T follicular helper cell (primary cell): Measurements from ENCODE around the gene SOX6.
"Not testable (repeated sequence)": the region's sequence is repeated elsewhere in the genome, so short reads cannot be mapped to it uniquely, and the experiment has no call there.

ENCODE experiments used
- DNase-seq: peaks from one replicate; pipeline ENCODE4 v3.0.0-alpha.2; 2020; ENCODE audit warnings: low read depth

The SOX6 gene

DNA sequence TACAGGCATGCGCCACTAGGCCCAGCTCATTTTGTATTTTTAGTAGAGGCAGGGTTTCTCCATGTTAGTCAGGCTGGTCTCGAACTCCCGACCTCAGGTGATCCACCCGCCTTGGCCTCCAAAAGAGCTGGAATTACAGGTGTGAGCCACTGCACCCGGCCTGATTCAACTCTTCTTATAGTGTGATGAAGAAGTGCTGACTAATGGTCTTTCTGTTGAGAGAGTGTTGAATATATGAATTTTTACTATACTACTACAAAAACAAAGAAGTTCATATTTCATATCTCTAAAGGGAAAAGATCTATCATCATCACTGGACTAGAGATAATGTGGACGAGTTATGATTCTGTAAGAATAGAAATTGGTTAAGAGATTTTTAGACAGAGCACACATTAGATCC, 320.1 kb downstream of the SOX6 start:
- no peak for DNase-seq

DNA sequence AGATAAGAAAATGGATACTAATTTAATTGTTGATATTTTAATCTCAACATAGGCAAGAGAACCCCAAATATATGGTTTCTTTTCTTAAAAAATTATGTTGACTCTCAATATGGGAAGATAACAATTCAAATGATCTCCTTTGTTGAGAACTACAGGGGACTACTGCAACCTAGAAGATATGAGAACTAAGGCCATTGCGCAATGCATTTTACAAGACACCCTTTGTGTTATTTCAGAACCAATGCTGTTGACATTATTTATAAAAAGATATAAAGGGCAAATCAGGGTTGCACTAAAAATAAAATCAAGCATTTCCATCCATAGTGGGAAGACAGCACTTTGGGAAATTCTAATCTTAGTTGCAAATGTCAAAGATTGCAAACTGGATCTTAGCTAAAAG, 322.3 kb downstream of the SOX6 start:
- DNase-seq: no peak

DNA sequence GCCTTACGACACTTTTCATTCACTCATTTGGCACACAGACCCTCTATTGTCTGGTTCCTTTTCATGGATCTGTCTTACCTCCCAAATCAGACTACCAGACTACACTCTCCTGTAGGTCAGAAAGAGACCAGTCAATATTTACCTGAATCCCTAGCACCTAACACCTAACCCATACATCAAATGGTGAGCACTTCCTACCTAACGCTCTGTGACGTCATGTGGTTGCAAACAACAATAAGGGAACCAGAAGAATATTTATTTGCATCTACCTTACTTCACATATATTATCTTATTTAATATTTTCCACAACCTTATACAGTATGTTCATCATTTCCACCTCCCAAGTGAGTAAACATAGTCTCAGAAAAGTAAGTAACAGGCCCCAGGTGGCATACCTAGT, 323.4 kb downstream of the SOX6 start:
- DNase-seq: no peak

DNA sequence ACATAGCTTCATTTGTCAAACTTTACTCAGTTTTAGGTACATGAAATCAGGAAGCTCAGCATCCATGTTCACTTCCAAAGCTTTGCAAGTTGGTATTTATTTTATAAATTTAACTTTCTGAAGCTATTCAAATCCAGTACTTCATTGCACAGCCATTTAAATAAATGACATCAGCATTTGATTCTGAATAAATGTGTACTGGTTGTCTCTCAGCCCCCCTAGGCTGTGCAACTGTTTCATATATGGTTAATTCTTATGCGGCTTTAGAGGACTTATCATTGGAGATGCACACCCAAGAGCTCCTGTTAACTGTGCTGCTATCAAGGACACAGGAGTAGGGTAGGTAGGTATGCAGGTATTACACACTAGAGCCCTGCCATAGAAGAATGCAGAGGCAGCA, 325.1 kb downstream of the SOX6 start:
- DNase-seq: no peak

DNA sequence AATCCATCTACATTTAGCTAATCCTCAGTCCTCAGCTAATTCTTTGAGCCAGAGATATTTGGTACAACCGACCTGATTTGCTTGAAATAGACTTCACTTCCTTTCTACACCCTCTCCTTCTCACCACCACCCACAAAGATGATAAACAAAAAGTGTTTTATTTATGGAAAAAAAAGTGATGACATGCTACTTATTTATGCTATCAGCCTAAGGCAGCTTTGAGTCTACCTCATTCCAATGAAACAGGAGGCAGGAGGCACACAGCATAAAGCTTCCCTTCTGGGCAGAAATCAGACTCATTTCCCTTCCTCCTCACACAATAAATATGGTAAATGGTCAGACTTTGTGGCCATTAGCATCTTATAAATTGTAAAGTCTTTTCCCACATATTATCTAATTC, 325.7 kb downstream of the SOX6 start:
- DNase-seq: no peak

DNA sequence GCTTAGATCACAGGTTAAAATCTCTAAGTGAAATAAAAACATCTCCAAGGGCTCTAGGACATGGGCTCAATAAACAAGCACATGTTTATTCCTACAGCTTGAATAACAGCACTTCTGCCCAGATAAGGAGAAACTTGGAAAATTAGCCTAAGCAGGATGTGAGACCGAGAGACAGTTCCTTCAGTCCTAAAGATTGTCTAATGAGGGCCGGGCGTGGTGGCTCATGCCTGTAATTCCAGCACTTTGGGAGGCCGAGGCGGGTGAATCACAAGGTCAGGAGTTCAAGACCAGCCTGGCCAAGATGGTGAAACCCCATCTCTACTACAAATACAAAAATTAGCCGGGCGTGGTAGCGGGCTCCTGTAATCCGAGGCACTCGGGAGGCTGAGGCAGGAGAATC, 327.2 kb downstream of the SOX6 start:
- DNase-seq: not testable (repeated sequence)

DNA sequence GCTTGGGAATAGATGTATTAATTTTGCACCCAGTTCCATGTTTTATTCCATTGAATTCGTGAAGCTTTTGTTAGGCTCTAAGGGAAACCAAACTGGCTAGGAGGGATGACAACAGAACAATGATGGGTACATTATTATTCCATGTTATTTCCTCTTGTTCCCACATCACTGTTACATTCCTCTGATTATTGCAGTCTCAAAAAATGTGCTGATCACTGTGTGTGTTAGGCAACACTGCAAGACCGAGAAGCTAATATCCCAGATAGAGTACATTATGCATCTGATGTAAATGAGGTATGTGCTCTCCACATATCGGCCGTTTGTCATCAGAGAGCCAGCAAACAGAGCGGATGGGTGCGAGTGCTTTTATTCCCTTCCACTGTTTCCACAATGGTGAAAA, 327.9 kb downstream of the SOX6 start:
- DNase-seq: no peak

DNA sequence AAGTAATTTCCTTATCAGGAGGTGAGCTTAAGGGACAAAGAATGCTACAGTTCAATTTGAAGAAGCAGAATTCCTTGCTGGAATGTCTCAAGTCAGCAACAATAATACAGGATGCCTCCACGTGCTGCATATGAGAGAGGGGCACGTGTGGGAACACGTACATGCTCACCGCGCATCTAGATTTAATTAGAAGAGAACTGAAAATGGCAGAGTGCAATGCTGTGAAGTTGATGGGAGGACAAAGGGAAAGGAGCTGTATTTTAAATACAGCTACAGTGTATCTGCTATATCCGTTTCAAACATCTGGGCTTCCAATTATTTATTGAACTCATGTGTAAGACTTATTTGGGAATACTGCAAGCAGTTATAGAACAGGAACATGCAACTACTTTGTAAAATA, 328.7 kb downstream of the SOX6 start:
- no peak for DNase-seq

DNA sequence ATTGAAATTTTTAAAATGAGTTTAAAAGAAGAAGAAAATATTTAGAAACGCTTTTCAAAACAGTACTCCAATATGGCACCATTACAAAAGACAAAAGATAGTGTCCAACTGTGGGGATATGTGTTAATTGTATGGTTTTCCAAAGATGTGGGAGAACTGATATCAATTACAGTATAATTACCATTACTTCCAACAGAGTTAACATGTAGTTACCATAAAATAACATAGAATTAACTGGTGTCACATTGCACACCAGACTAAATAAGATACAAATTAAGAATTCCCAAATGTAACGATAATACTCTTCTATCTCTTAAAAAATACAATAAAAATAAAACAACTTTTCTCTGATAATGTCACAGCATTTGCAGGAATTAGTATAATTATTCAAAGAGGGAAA, 329.5 kb downstream of the SOX6 start:
- DNase-seq: no peak

DNA sequence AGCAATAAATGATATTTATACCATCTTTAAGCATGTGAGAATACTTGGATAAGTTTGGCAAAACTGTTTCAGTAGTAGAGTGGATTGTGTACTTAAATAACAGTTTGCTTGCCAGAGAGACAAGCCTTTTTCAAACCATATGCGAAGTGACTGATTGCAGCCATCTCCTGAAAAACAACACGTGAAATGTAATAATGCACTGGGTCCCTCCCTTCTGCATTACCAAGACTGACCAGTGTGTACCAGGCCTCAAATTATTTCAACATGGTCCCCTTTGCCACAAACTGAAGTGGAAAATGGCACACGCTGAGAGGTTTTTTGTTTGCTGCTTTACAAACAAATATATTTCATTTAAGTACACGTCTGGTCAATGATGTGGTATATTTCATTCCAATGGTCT, 337.4 kb downstream of the SOX6 start:
- DNase-seq: no peak

DNA sequence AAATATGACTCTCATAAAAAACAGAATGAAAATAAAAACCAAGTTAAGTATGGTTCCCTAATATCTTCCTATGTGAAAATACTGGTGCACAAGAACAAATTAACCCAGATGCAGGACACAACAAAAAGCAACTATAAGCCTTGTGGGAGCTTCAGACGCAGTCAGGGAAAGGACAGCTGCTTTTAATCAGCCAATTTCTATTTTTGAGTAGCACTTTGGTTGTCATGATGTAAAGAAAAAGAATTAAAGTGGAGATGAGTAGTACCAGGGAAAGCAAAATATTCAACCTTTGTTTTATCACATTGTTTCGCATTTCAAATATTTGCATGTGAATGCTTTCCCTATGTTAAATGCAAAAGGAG, 339.9 kb downstream of the SOX6 start:
- DNase-seq: no peak

DNA sequence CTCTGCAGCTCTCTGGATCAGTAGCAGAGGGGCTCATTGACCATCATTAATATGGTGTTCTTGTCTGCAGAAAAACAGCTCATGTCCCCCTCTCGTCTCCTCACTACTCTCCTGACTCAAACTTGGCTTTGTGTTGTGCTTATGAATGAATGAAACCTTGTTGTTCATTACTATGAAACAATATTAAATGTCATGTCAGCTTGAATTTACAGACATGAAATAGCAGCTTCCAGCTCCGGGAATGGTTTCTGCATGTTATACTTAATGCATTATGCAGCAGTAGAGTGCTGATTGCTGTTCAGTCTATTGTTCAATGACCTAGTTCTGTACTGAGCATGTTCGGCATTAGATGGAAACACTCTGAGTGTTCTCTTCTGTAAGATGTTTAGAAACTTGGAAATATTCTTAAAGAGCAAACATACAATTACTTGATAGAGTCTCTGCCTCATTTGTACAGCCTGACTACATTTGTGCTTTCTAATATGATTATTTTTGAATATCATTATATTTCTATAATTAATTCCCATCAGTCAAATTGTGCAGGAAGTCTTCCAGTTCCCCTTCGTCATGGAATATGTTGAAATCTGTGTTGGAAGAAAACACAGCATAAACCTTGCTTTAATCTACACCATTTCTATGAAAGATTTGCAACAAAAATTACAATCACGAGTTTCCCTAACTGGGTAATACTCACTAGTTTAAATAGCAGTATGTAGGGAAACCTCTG, 340.4 kb downstream of the SOX6 start:
- DNase-seq: no peak

DNA sequence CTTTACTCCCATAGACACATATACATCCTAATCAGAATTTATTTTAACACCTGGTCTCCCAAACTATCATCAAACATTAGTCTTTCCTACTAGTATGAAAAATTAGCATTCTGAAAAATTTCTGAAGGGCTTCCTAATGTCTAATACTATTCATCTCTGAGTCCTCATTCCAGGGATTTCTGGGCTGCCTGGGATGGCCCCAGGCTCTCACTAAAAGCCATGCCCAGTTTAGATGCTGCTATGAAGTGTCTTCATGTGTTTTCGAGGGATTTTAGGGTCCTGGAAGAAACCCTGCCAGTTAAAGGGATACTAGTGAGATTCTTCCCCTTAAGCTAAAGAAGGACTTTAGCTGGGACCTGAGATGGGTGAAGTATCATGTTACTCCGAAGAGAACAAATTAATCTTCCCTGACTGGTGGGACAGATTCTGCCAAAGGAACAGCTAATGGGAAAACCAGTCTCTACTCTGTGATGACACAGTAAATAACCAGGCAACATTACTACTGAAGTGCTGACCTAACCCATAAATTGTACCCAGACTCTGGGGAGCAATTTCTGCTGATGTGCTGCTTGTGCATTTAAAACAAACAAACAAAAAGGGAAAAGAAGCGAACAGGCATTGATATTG, 342.6 kb downstream of the SOX6 start:
- no peak for DNase-seq

DNA sequence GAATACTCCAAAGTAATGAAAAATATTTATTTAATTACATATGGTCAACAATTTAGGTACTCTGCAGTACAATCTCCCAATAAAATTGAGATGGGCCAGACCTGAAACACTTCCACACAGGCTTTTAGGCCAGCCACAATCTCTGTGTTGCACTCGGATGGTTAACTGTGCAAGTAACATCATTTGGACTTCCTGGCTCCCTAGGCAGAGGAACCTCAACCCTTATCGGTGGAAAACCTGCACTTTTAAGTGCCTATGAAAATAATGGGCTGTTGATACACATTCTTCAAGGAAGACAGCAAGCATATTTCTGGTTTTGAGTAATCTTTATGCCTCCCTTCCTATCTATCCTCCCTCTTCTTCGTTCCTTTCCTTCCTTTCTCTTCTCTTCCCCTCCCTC, 343.1 kb downstream of the SOX6 start:
- DNase-seq: no peak

DNA sequence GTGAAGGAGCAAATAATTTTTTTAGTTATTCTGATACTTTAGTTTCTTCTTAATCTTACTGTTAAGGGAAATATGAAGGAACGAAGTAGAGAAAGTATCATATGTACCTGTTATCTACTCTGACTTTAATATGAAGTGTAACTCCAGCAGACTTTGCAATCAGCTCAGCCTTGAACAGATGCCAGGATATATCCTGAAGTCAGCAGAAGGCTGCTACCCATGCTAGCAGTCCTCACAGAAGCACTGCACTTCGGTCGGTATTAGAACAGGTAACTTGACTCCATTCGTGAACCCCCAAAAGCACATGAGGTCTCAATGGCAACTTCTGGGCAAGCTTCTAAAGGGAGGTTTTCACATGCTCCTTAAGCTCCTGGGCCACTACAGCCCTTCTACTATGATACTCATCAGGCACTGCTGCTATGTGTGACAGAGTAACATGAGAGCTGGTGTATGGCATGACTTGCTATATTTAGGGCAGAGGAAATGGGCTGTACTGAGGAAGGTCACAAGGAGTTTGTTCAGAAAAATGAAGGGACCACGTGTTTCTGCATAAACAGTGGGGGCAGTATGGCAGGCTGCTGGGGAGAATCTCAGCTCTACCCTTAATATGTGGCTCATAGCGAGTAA, 344.1 kb downstream of the SOX6 start:
- DNase-seq: no peak

DNA sequence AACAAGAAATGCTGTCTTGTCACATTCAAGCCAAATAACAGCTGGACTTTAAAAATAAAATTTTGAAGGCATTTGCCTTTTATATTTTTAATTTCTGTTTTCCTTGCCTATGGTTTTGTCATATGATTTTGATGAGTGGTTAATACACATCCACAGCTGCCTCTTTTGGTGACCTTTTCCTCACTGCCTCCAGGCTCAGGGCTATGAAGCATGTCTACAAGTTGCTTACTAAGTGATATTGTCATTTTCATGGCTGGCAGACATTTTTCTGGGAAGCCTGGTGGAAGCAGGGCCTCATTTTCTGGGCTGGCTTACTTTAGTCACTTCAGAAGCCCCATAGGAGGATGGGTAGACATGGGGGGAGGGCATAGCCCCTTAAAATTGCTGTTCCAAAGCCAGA, 344.9 kb downstream of the SOX6 start:
- DNase-seq: no peak

DNA sequence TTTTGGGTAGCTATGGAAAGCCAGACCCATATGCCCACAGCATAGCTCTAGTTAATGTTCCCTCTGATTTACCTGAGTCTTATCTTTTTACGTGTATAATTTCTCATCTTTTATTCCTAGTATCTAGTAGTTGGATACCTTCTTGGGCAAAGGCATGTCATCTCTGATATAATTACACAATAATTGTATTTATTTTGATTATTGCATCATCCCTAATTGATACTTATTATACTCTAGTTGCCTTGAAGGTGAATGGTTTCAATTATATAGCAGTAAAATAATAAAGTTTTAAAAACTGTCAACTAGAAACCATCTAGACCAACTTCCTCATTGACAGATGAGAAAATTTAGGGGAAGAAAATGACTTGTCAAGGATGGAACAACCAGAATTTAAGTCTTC, 347.3 kb downstream of the SOX6 start:
- DNase-seq: no peak

DNA sequence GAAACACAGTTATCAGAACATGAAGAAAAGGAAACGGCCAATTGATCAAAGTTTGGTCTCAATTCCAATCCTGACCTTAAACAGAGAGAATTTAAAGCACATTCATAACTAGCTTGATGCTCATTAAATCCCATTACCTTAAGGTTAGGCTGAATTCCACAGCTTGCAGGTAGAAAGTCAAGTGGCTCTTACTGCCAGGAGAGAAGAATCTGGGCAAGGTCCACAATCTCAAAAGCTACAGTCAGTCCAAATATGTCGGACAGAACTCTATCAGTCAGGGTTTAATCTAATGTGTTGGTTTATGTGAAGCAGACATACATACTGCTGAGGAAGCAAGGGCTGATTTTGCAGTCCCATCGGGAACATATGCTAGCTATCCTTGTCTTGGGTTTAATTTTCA, 348.8 kb downstream of the SOX6 start:
- no peak for DNase-seq

DNA sequence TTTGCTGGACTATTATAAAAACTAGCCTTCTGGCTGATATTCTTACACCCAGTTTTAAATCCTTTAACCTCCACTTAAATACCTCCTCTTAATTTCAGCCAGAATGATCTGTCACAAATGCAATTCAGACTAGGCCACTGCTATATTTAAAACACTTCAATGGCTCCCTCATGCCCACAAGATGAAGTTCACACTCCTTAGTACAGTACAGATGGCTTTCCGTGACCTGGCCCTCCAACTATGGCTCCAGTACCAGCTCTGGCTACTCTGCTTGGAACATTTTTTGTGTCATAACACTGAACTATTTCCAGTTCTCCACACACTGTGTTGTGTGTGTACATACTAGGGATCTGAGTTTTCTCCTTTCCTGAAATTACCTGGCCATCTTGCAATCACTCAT, 353.4 kb downstream of the SOX6 start:
- DNase-seq: no peak

DNA sequence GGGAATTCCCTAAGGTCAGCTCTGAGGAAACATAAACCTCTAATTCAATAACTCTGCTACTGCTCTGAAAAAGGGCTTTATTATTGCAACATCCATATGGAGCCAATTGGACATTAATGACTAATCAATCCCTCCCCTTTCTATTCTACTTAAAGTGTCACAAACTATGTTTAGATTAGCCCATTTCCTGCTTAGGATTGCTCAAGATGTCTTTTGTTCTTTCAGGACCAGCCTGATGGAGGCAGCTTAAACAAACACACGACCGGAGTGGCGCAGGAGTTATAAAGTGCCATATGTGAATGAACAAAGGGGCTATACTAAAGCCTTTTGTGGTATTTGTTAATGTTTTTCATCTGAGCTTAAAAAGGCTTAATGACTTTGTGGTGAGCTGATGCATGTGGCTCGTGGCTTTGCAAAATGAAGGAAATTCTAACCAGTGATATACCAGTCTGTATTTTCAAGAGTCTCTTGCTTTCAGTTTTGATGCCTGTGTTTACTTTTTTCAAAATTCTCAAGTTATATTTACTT, 354.4 kb downstream of the SOX6 start:
- DNase-seq: no peak

DNA sequence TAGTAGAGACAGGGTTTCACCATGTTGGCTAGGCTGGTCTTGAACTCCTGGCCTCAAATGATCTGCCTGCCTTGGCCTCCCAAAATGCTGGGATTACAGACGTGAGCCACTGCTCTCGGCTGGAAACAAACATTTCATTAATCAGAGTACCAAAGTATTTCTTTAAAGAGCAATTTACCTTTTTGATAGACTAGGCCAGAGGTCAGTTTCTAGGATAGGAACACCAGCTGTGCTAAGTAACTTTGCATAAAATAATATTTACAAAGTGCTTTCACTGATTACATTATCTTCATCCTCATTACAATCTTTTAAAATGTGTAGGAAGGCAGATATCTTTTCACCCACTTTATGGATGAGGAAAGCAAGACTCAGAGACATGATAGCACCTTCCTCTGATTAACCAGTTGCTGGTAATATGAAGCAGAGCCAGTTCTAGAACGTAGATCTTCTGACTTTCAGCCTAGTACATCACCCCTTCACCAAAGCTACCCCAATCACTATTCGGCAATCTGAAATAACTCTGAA, 355.2 kb downstream of the SOX6 start:
- no peak for DNase-seq

DNA sequence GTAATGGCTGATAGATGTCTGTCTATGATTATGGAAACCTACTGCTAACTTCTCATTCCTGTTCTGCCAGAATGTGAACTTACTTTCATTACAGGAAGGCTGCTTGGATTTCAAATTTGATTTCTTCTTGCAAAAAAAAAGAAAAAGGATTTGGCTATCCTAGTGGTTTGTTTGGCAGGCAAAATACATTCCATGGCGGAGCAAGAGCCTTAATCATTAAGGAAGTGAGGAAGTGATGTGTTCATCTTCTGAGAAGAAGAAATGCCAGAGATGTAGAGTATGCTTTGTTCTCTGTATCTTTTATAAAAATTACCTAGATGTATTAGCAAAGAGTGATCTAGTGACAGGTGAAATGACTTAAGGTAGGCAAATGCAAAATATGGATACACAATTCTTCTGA, 356.3 kb downstream of the SOX6 start:
- no peak for DNase-seq

DNA sequence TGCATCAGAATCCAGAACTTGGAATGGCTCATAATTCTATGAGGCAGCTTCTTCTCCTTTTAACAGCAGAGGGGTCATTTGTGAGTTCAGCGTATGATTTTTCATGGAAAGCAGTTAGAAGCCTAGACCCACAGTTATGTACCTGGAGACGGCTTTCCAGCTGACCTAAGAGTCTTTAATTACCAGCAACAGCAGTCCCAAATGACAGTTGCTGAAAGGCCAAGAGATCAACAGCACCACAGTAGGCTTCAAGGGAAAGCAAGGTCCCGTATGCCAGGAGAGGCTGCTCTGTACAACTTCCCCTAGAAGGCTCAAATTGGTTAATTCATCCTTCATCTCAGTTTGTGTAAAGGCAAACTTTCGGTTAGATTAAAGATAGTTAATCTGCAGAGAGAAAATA, 363.0 kb downstream of the SOX6 start:
- DNase-seq: no peak
